Spleen (tissue), 11 donors: ENCODE data around the gene FAM117A. TPM values are rescaled to one million over a fixed set of nuclear protein-coding genes. Genes with fewer than 3 reads are reported as not detected.

Experiments
- DNase-seq: peaks from one replicate; pipeline ENCODE4 v3.0.0-alpha.2; 2020
- H3K27ac ChIP-seq, 8 donors: fragments of 200-600 bp; sonication (generic) in 7 of 8; 1 replicate in 4 of 8; 2 replicates in 4 of 8; pipeline versions ENCODE4 v1.5.0 to v1.8.0; 2016 to 2021; ENCODE audit warnings: inconsistent platforms in 4 of 8, mild to moderate bottlenecking in 4 of 8, moderate library complexity in 1 of 8
- H3K27me3 ChIP-seq, 7 donors: fragments of 200-600 bp; sonication (generic) in 6 of 7; replicated peaks in 1 of 7; 1 replicate in 4 of 7; 2 replicates in 3 of 7; pipeline versions ENCODE4 v1.5.0 to v1.8.0; 2016 to 2021; ENCODE audit warnings: inconsistent platforms in 3 of 7, mild to moderate bottlenecking in 1 of 7
- H3K36me3 ChIP-seq, 6 donors: fragments of 200-600 bp; sonication (generic) in 5 of 6; 1 replicate in 4 of 6; 2 replicates in 2 of 6; pipeline versions ENCODE4 v1.5.0 to v1.8.0; 2016 to 2021; ENCODE audit warnings: inconsistent platforms in 2 of 6
- H3K4me1 ChIP-seq, 6 donors: fragments of 200-600 bp; sonication (generic) in 5 of 6; 1 replicate in 3 of 6; 2 replicates in 3 of 6; pipeline versions ENCODE4 v1.5.0 to v1.8.0; 2016 to 2021; ENCODE audit warnings: inconsistent platforms in 3 of 6
- H3K4me3 ChIP-seq, 8 donors: fragments of 200-600 bp; sonication (generic) in 7 of 8; 1 replicate in 4 of 8; 2 replicates in 4 of 8; pipeline versions ENCODE4 v1.5.0 to v1.8.0; 2016 to 2021; ENCODE audit warnings: inconsistent platforms in 4 of 8, mild to moderate bottlenecking in 4 of 8, moderate library complexity in 2 of 8
- H3K9me3 ChIP-seq, 8 donors: fragments of 200-600 bp; sonication (generic) in 7 of 8; 1 replicate in 4 of 8; 2 replicates in 4 of 8; pipeline versions ENCODE4 v1.5.0 to v1.8.0; 2016 to 2021; ENCODE audit warnings: inconsistent platforms in 4 of 8
- POLR2A ChIP-seq, 3 donors: fragments of 450-650 bp; IDR thresholded peaks; one replicate each; pipeline ENCODE4 v1.5.1; 2017; ENCODE audit warnings: antibody characterized with exemption in 3 of 3, mild to moderate bottlenecking in 1 of 3
- POLR2AphosphoS5 ChIP-seq, 3 donors: sonication (generic); formaldehyde crosslinking; IDR thresholded peaks; one replicate each; pipeline ENCODE4 v1.5.1; 2017; ENCODE audit warnings: antibody characterized with exemption in 3 of 3
- WGBS, 5 donors: extraction: QIAGEN DNeasy Blood & Tissue Kit in 3 of 5; methylation state at CpG; one replicate each; pipeline versions ENCODE4 v1.1.5 to v1.1.7; 2013 to 2018; 5-methylcytosine and 5-hydroxymethylcytosine counted together
- intact Hi-C: fragments of 100-400 bp; cut with DNase I; formaldehyde crosslinking; loops from one replicate; pipeline ENCODE4 v1.15.0; 2023; ENCODE audit warnings: low total_unique reads
- polyA plus RNA-seq, 3 donors: library from polyadenylated mRNA; stranded (reverse); fragments of 200-250 nt; gene quantifications; one replicate each; pipeline ENCODE4 v1.2.1, GENCODE V29; 2013
- total RNA-seq, 7 donors: library from RNA; depleted of rRNA in 3 of 7; stranded (reverse); fragments of >200 nt in 3 of 7; fragmentation: NEBNext Ultra II Directional in 4 of 7; extraction: Animal tissue kit (Norgen Biotek cat#: 25700) in 4 of 7; gene quantifications; one replicate each; pipeline versions ENCODE4 v1.1.0 to v1.2.1, GENCODE V29; 2016 to 2021
- TF ChIP-seq, protein P1 (sequence below), 11 experiments: fragments of 200-600 bp in 7 of 11; fragments of 450-650 bp in 4 of 11; sonication (generic) in 4 of 11; IDR thresholded peaks in 8 of 11; conservative IDR thresholded peaks in 3 of 11; 1 replicate in 7 of 11; 2 replicates in 4 of 11; pipeline versions ENCODE4 v1.4.0 to v1.8.0; 2016 to 2021; ENCODE audit warnings: antibody characterized with exemption in 11 of 11, inconsistent platforms in 4 of 11, mild to moderate bottlenecking in 1 of 11
- donor health status: healthy with polysubstance abuse.
- donor health status: DM: no; HTN: no; CAD: no; lungs with moderate emphysema.
- donor health status: DM: no; HTN: no; CAD: no.
- donor health status: Bipolar disorder and iron deficiency.
- donor health status: healthy.
- donor health status: DM: no; HTN: no; CAD: no.
- donor health status: DM: yes; HTN: yes; CAD: no.

Gene FAM117A
- total and polyA plus RNA-seq, 10 donors: 15.6 to 87.4 (median 47.4) TPM

DNA sequence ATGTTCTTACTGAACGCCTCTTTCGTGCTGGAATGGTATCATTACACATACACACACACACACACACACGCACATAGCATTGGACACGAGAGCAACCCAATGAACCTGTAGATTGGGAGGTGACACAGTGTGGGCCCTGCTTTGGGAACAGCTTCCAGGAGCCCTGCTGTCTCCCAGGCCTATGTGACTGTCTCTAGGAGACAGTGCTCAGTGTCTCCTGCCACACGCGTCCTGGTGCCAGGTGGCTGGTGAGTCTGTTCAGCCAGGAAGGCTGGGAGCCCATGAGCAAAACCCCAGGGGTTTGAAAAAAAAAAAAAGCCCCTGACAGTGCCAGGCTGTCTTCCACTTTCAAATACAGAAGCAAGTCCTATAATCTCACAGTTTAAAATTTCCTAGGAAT, 83.6 kb downstream of the FAM117A start:
- Histone ChIP-seq H3K4me1 (peaks cover 17 to 39% (median 31%) of the 10 kb centered on the region in 6 donors), H3K36me3 (peaks cover 0 to 6% (median 0%) of the 10 kb centered on the region in 6 donors), H3K9me3 (no peaks in the 10 kb centered on the region), H3K27me3 (no peaks in the 10 kb centered on the region), H3K27ac (no peak overlapping the region), H3K4me3 (no peak overlapping the region)
- DNase-seq: peak; percentile 51
- 62 to 82% (median 76%) methylated on average over 6 of the region's 6 CpGs for WGBS, 5 donors
- TF ChIP-seq POLR2A (IDR thresholded peaks at IDR 0.05) (no peak), POLR2AphosphoS5 (IDR thresholded peaks at IDR 0.05) (no peak)
- TF ChIP-seq, protein P1, sequence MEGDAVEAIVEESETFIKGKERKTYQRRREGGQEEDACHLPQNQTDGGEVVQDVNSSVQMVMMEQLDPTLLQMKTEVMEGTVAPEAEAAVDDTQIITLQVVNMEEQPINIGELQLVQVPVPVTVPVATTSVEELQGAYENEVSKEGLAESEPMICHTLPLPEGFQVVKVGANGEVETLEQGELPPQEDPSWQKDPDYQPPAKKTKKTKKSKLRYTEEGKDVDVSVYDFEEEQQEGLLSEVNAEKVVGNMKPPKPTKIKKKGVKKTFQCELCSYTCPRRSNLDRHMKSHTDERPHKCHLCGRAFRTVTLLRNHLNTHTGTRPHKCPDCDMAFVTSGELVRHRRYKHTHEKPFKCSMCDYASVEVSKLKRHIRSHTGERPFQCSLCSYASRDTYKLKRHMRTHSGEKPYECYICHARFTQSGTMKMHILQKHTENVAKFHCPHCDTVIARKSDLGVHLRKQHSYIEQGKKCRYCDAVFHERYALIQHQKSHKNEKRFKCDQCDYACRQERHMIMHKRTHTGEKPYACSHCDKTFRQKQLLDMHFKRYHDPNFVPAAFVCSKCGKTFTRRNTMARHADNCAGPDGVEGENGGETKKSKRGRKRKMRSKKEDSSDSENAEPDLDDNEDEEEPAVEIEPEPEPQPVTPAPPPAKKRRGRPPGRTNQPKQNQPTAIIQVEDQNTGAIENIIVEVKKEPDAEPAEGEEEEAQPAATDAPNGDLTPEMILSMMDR (IDR thresholded peaks at IDR 0.05 in 8 of 11, conservative IDR thresholded peaks at IDR 0.05 in 3 of 11): no peak
- intact Hi-C loops: no loop called here

DNA sequence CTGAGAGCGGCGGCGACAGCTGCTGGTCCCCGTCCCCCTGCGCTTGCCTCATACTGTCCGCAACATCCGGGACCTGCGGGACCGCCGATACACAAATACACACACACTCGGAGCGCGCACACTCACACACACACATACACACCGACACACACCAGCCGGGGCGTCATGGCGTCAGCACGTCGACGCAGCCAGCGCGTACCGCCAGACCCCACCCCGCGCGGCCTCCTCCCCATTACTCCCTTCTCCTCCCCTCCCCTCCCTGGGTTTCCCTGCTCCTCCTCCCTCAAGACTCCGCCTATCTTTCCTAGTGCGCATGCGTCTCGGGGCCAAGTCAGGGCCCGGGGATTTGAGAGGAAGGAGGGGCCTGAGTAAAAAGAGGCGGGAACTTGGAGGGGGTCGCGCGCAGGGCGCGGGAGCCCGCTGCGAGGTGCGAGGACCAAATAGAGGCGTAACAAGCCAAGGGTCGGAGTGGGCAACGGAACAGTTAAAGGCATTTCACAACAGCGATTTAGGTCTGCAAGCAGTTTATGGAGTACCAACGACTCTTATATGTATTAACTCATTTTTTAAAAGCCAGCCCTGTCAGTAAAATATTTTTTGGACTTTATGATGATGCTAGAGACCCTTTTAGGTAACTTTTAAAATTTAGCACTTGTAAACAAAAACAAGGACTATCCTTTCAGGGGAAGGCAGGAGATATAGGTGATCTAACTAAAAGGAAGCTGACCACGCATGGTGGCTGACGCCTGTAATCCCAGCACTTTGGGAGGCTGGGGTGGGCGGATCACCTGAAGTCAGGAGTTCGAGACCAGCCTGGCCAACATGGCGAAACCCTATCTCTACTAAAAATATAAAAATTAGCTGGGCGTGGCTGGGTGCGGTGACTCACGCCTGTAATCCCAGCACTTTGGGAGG, 85.7 kb downstream of the FAM117A start, which contains the start of gene SPOP:
SPOP (minus strand) TSS at position 165 of the 915 bp plus-strand sequence. CDS start 55,287 bp downstream, outside the sequence.
- WGBS, 5 donors: 15 to 18% (median 16%) methylated on average over 50 to 53 of the region's 53 CpGs
- Histone ChIP-seq H3K4me1 (peaks cover 31 to 60% (median 52%) of the 10 kb centered on the region in 6 donors), H3K27me3 (no peaks in the 10 kb centered on the region), H3K36me3 (peaks cover 0 to 25% (median 1%) of the 10 kb centered on the region in 6 donors), H3K9me3 (no peaks in the 10 kb centered on the region), H3K27ac (peak within 1 kb of the TSS; percentile 94 to 100 (median 98)), H3K4me3 (peak within 1 kb of the TSS; percentile 41 to 77 (median 61))
- TF ChIP-seq, protein P1 (IDR thresholded peaks at IDR 0.05 in 8 of 11, conservative IDR thresholded peaks at IDR 0.05 in 3 of 11): peak in 2 of 11 experiments; percentile 2 to 10
- TF ChIP-seq POLR2AphosphoS5 (IDR thresholded peaks at IDR 0.05) (peak; percentile 95 to 96 (median 96)), POLR2A (IDR thresholded peaks at IDR 0.05) (no peak)
- intact Hi-C loops: no loop called here
- peak; percentile 100 for DNase-seq

DNA sequence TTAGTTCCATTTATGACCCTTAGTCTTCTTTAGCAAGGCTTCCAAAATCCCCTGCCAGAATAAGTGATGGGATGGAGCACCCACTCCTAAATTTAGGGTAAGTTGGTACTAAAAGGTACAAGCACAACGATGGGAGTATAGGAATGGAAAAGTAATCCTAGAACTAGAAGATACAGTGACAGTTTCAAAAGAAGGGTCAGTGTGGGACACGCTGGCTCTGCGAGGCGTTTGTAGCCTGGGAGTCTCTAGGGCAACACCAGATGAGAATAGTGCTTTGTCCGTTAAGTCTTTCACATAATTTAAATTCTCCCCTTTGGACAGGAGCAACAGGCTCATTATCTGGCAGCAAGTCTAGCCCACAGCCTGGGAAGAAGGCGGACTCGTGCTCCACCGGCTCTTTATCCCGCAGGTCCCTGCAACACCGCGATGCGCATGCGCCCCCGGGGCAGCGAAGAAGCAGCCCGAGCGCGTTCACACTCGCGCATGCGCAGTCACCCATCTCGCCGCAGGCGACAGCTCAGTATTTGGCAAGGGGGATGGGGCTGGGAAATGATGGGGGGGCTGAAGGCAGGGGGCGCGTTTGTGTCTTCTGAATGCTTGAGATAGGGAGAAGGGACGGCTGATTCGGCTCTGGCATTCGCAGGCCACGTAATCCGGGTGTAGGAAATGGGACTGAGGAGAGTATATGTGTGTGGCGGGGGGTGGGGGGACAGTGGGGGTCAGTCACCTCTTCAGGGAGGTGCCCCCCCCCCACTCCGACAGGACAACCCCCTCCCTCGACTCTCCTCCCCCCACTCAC, 86.6 kb downstream of the FAM117A start:
- 0 to 2% (median 0%) methylated on average over 22 to 34 of the region's 34 CpGs for WGBS, 5 donors
- Histone ChIP-seq H3K4me1 (peaks cover 31 to 69% (median 58%) of the 10 kb centered on the region in 6 donors), H3K4me3 (peak overlapping the region; percentile 41 to 77 (median 61)), H3K36me3 (peaks cover 0 to 34% (median 1%) of the 10 kb centered on the region in 6 donors), H3K9me3 (no peaks in the 10 kb centered on the region), H3K27ac (peak overlapping the region; percentile 94 to 100 (median 98)), H3K27me3 (no peaks in the 10 kb centered on the region)
- intact Hi-C loops: no loop called here
- peak; percentile 98 for DNase-seq
- TF ChIP-seq, protein P1 (IDR thresholded peaks at IDR 0.05 in 8 of 11, conservative IDR thresholded peaks at IDR 0.05 in 3 of 11): peak in 4 of 11 experiments; percentile 5 to 22 (median 15)
- TF ChIP-seq POLR2A (IDR thresholded peaks at IDR 0.05) (no peak), POLR2AphosphoS5 (IDR thresholded peaks at IDR 0.05) (no peak)
